ENCODE results near the gene CCBE1.

GRCh38 chr18:59395226-59396175 is 301.7 kb downstream of the CCBE1 start:
- TF ChIP-seq CTCF (IDR thresholded peaks at IDR 0.05) (no peak), ZFX (IDR thresholded peaks at IDR 0.05; ENCODE audit: borderline replicate concordance) (no peak)
